Vagina (tissue), 2 donors: Measurements from ENCODE around the gene RIN3.

ENCODE experiments used
- CTCF ChIP-seq, 3 experiments: fragments of 450-650 bp in 2 of 3; fragments of 200-600 bp in 1 of 3; sonication (generic) in 1 of 3; IDR thresholded peaks; one replicate each; pipeline ENCODE4 v1.5.1; 2017 to 2019; ENCODE audit warnings: antibody characterized with exemption in 3 of 3, mild to moderate bottlenecking in 2 of 3, moderate library complexity in 2 of 3
- POLR2A ChIP-seq, 2 donors: fragments of 450-650 bp; IDR thresholded peaks; one replicate each; pipeline ENCODE4 v1.6.1; 2017; ENCODE audit warnings: antibody characterized with exemption in 2 of 2, mild to moderate bottlenecking in 2 of 2, moderate library complexity in 2 of 2
- POLR2AphosphoS5 ChIP-seq, 2 donors: sonication (generic); formaldehyde crosslinking; IDR thresholded peaks; one replicate each; pipeline ENCODE4 v1.9.0; 2017; ENCODE audit warnings: antibody characterized with exemption in 2 of 2, mild to moderate bottlenecking in 2 of 2, low read depth in 1 of 2; ENCODE audit not compliant: insufficient read depth in 1 of 2

- TF ChIP-seq POLR2A (IDR thresholded peaks at IDR 0.05) = no peak
- TF ChIP-seq CTCF (IDR thresholded peaks at IDR 0.05) = no peak
- no peak for TF ChIP-seq POLR2AphosphoS5 (IDR thresholded peaks at IDR 0.05; ENCODE audit: insufficient read depth in 1 of 2, low read depth in 1 of 2)
These were observed 180.6 kb downstream of the RIN3 start for GRCh38 chr14:92693998-92694795.
